Mesothelial cell of epicardium (in vitro differentiated cells): Measurements from ENCODE around the gene SNRPA. TPM values are rescaled to one million over a fixed set of nuclear protein-coding genes. Genes with fewer than 3 reads are reported as not detected.

Source experiments
- DNase-seq, 2 experiments: peaks; one replicate each; pipeline ENCODE4 v3.0.0; 2021; ENCODE audit warnings: low spot score in 2 of 2; ENCODE audit not compliant: unreplicated experiment in 2 of 2
- H3K27ac Mint-ChIP-seq: 2 replicates; pipeline ENCODE4 v1.8.0; 2021; ENCODE audit warnings: mixed read lengths
- H3K27me3 Mint-ChIP-seq: 2 replicates; pipeline ENCODE4 v1.8.0; 2021; ENCODE audit warnings: low read depth, mixed read lengths
- H3K36me3 Mint-ChIP-seq: 2 replicates; pipeline ENCODE4 v1.8.0; 2021; ENCODE audit warnings: mixed read lengths
- H3K4me1 Mint-ChIP-seq: 2 replicates; pipeline ENCODE4 v1.8.0; 2021; ENCODE audit warnings: mixed read lengths
- H3K4me3 Mint-ChIP-seq: 2 replicates; pipeline ENCODE4 v1.8.0; 2021; ENCODE audit warnings: mild to moderate bottlenecking, moderate library complexity, mixed read lengths
- H3K9me3 Mint-ChIP-seq: 2 replicates; pipeline ENCODE4 v1.8.0; 2021; ENCODE audit warnings: mixed read lengths
- CTCF ChIP-seq: fragments of 200-600 bp; sonication (generic); IDR thresholded peaks from one replicate; pipeline ENCODE4 v1.5.0; 2021; ENCODE audit warnings: antibody characterized with exemption; ENCODE audit not compliant: unreplicated experiment
- total RNA-seq: library from RNA; stranded (reverse); gene quantifications from 3 replicates; pipeline ENCODE4 v1.2.1, GENCODE V29; 2021

The SNRPA gene
- total RNA-seq, 1 donor from 2014 or later = 109 TPM

GRCh38 chr19:40744554-40745401 is 6.2 kb upstream of the SNRPA start:
- Mint-ChIP-seq H3K4me1 (peaks cover 22% of the 10 kb centered on the region), H3K27ac (peak overlapping the region; percentile 89), H3K36me3 (no peaks in the 10 kb centered on the region), H3K9me3 (no peaks in the 10 kb centered on the region), H3K27me3 (no peaks in the 10 kb centered on the region), H3K4me3 (no peak overlapping the region)
- no peak for DNase-seq
- no peak for TF ChIP-seq CTCF

GRCh38 chr19:40745402-40745780 is 5.6 kb upstream of the SNRPA start:
- Mint-ChIP-seq H3K27ac (peak overlapping the region; percentile 89), H3K9me3 (no peaks in the 10 kb centered on the region), H3K4me1 (peaks cover 28% of the 10 kb centered on the region), H3K4me3 (no peak overlapping the region), H3K27me3 (no peaks in the 10 kb centered on the region), H3K36me3 (no peaks in the 10 kb centered on the region)
- no peak for DNase-seq
- TF ChIP-seq CTCF = no peak

DNA sequence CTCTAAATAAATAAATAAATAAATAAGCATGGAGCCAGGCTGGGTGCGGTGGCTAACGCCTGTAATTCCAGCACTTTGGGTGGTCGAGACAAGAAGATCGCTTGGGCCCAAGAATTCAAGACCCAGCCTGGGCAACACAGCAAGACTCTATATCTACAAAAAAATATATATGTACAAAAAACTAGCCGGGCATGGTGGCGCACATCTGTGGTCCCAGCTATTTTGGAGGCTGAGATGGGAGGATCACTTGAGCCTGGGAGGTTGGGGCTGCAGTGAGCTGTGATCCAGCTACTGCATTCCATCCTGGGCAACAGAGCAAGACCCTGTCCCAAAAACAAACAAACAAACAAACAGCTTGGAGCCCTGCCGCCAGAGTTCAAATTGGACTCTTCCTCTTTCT is 3.5 kb upstream of the SNRPA start:
- DNase-seq = no peak
- no peak overlapping the region for H3K27ac Mint-ChIP-seq
- no peaks in the 10 kb centered on the region for H3K27me3 Mint-ChIP-seq
- H3K36me3 Mint-ChIP-seq = peaks cover under 1% of the 10 kb centered on the region
- H3K4me3 Mint-ChIP-seq = no peak overlapping the region
- no peaks in the 10 kb centered on the region for H3K9me3 Mint-ChIP-seq
- no peak for TF ChIP-seq CTCF
- H3K4me1 Mint-ChIP-seq = peaks cover 43% of the 10 kb centered on the region

DNA sequence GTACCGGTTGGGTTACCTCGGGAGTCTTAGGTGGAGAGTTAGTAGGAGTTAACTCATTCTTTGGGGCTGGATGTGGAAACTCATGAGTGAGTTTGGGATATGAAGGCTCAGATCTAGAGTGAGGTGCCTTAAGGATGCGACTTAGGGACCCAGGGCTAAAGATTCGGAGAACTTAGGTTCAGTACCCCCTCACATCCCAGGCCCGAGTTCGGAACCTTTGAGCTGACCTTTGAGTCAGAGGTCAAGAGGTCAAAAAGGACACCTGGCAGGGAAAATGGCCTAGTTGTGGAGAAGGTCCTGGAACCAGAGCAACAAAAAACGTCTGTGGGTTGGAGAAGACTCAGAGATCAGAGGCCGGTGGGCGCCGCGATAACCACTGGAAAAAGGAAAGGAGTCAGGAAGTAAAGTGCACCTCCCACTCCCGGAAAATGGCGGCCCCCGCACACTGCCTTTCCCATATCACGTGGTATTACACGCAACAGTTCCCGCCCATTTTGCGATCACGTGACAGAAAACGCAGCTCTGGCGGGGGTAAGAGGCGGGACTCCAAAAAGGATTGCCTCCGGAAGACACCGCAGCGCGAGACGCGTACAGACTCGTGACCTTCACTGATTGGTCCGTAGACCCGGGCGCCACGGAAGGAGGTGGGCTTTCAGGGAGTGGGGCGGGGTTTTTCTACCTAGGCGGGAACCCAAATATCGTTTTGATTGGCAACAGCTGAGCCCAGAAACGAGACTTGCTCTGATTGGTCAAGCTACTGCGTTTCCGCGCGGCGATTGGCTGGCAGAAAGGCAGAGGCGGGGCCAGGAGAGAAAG is 737 bp upstream of the SNRPA start, which contains the start of gene ACTMAP:
Gene ACTMAP (minus strand): TSS at position 420 of the 816 bp plus-strand sequence. CDS start 674 bp downstream, outside the sequence.
- H3K27ac Mint-ChIP-seq = peak within 1 kb of the TSS; percentile 97
- H3K4me1 Mint-ChIP-seq = peaks cover 52% of the 10 kb centered on the region
- peak; percentile 99 for DNase-seq
- H3K27me3 Mint-ChIP-seq = no peaks in the 10 kb centered on the region
- H3K9me3 Mint-ChIP-seq = no peaks in the 10 kb centered on the region
- peaks cover 10% of the 10 kb centered on the region for H3K36me3 Mint-ChIP-seq
- no peak for TF ChIP-seq CTCF
- H3K4me3 Mint-ChIP-seq = peak within 1 kb of the TSS; percentile 90

- Mint-ChIP-seq H3K4me1 (peaks cover 53% of the 10 kb centered on the region), H3K4me3 (peak overlapping the region; percentile 90), H3K27ac (peak overlapping the region; percentile 97), H3K36me3 (peaks cover 16% of the 10 kb centered on the region), H3K9me3 (no peaks in the 10 kb centered on the region), H3K27me3 (no peaks in the 10 kb centered on the region)
- no peak for DNase-seq
- TF ChIP-seq CTCF = no peak
Measured at GRCh38 chr19:40752257-40752781, 1.3 kb downstream of the SNRPA start.
